HCT116 (cell line): ENCODE results near the gene IRF9. TPM values are rescaled to one million over a fixed set of nuclear protein-coding genes. Genes with fewer than 3 reads are reported as not detected.

ENCODE experiments used
- ATAC-seq: fragments of 200-7000 bp; cut with Tn5 transposase; 2 replicates; pipeline ENCODE4 v1.9.1; 2020; ENCODE audit warnings: mild to moderate bottlenecking, moderate library complexity
- BruUV-seq: library from RNA; stranded (reverse); fragments of 400-500 nt; replicated peaks from 2 replicates; lab custom pipeline; 2021; lab: Mats Ljungman, UMichigan
- CTCF ChIA-PET: fragments of 300-600 bp; sonication (Branson Sonifier 250); formaldehyde crosslinking; loops from one replicate; lab custom pipeline; 2021; ENCODE audit warnings: antibody characterized with exemption; lab: Charles Lee
- POLR2A ChIA-PET: fragments of 300-600, 350-600 bp; sonication (Branson Sonifier 250); formaldehyde crosslinking; loops from one replicate; lab custom pipeline; 2021; ENCODE audit warnings: antibody characterized with exemption; lab: Charles Lee
- RAD21 ChIA-PET, 2 experiments: fragments of 300-600 bp; sonication (Branson Sonifier 250); formaldehyde crosslinking; loops; one replicate each; lab custom pipeline; 2023; ENCODE audit warnings: low total read pairs in 2 of 2; ENCODE audit not compliant: uncharacterized antibody in 2 of 2, unreplicated experiment in 2 of 2, low non-redundant PET in 1 of 2; lab: Charles Lee
- DNase-seq: peaks from one replicate; pipeline ENCODE4 v3.0.0-alpha.2; 2010; ENCODE audit warnings: low read depth, low spot score
- H2AFZ ChIP-seq: fragments of 200-600 bp; shearing (Covaris generic), sonication (generic); 2 replicates; pipeline ENCODE4 v1.6.1; 2017; ENCODE audit warnings: low read depth, mixed run types, mixed read lengths, antibody characterized with exemption, low read length; ENCODE audit not compliant: poor library complexity, severe bottlenecking
- H3K27ac ChIP-seq: 2 replicates; pipeline ENCODE4 v1.5.1; 2012; ENCODE audit warnings: low read depth, low read length
- H3K27me3 ChIP-seq: fragments of 200-600 bp; sonication (generic); 2 replicates; pipeline ENCODE4 v1.6.1; 2016; ENCODE audit warnings: mixed run types, low read length, mixed read lengths; ENCODE audit not compliant: insufficient read depth
- H3K36me3 ChIP-seq, 2 experiments: fragments of 200-500 bp in 1 of 2; fragments of 200-600 bp in 1 of 2; sonication (Bioruptor generic) in 1 of 2; sonication (generic) in 1 of 2; 2 replicates each; pipeline versions ENCODE4 v1.5.1 to v1.6.1; 2014 to 2016; ENCODE audit warnings: low read length in 2 of 2, inconsistent platforms in 1 of 2, mixed read lengths in 1 of 2, mixed run types in 1 of 2; ENCODE audit not compliant: insufficient read depth in 2 of 2, control insufficient read depth in 1 of 2
- H3K4me1 ChIP-seq, 2 experiments: fragments of 200-600 bp in 1 of 2; sonication (generic) in 1 of 2; 2 replicates each; pipeline versions ENCODE4 v1.5.1 to v1.6.1; 2012 to 2017; ENCODE audit warnings: low read length in 2 of 2, inconsistent platforms in 1 of 2, mild to moderate bottlenecking in 1 of 2, mixed read lengths in 1 of 2, mixed run types in 1 of 2, moderate library complexity in 1 of 2; ENCODE audit not compliant: insufficient read depth in 2 of 2, control insufficient read depth in 1 of 2
- H3K4me2 ChIP-seq: fragments of 200-600 bp; sonication (generic); 2 replicates; pipeline ENCODE4 v1.6.1; 2017; ENCODE audit warnings: mixed run types, low read length, mixed read lengths
- H3K4me3 ChIP-seq, 2 experiments: fragments of 200-600 bp in 1 of 2; sonication (generic) in 1 of 2; replicated peaks in 1 of 2; 2 replicates each; pipeline ENCODE4 v1.5.1; 2011 to 2016; ENCODE audit warnings: low read length in 2 of 2, control low read depth in 1 of 2, low read depth in 1 of 2, mild to moderate bottlenecking in 1 of 2, mixed read lengths in 1 of 2, mixed run types in 1 of 2
- H3K79me2 ChIP-seq: fragments of 200-600 bp; sonication (generic); 2 replicates; pipeline ENCODE4 v1.6.1; 2017; ENCODE audit warnings: mild to moderate bottlenecking, mixed run types, low read length, moderate library complexity, mixed read lengths; ENCODE audit not compliant: insufficient read depth
- H3K9ac ChIP-seq: fragments of 200-600 bp; sonication (generic); 2 replicates; pipeline ENCODE4 v1.6.1; 2016; ENCODE audit warnings: low read length, mixed read lengths
- H3K9me2 ChIP-seq: fragments of 200-600 bp; sonication (generic), shearing (Covaris generic); 2 replicates; pipeline ENCODE4 v1.6.1; 2017; ENCODE audit warnings: mixed run types, mild to moderate bottlenecking, moderate library complexity; ENCODE audit not compliant: insufficient read depth
- H3K9me3 ChIP-seq, 2 experiments: fragments of 200-500 bp in 1 of 2; fragments of 200-600 bp in 1 of 2; sonication (Bioruptor generic) in 1 of 2; sonication (generic) in 1 of 2; 2 replicates each; pipeline ENCODE4 v1.6.1; 2014 to 2017; ENCODE audit warnings: low read length in 2 of 2, mixed read lengths in 2 of 2, inconsistent platforms in 1 of 2, low read depth in 1 of 2, mild to moderate bottlenecking in 1 of 2, mixed run types in 1 of 2, moderate library complexity in 1 of 2; ENCODE audit not compliant: control insufficient read depth in 1 of 2, insufficient read depth in 1 of 2
- H4K20me1 ChIP-seq: fragments of 200-600 bp; sonication (generic), shearing (Covaris generic); 2 replicates; pipeline ENCODE4 v1.6.1; 2017; ENCODE audit warnings: mixed run types, mild to moderate bottlenecking, moderate library complexity; ENCODE audit not compliant: insufficient read depth
- EZH2 ChIP-seq: fragments of 200-600 bp; sonication (generic); IDR thresholded peaks from 2 replicates; pipeline ENCODE4 v1.6.1; 2017; ENCODE audit warnings: antibody characterized with exemption, mixed run types
- JUND ChIP-seq: IDR thresholded peaks from 2 replicates; pipeline ENCODE4 v1.6.1; 2012
- RAD21 ChIP-seq: IDR thresholded peaks from 2 replicates; pipeline ENCODE4 v1.6.1; 2012; ENCODE audit warnings: low read depth, mild to moderate bottlenecking
- ZFX ChIP-seq: fragments of 450-650 bp; IDR thresholded peaks from 2 replicates; pipeline ENCODE4 v1.6.1; 2017
- intact Hi-C: fragments of 100-400 bp; cut with micrococcal nuclease; formaldehyde crosslinking; loops from 2 replicates; pipeline ENCODE4 v1.10.0; 2022
- total RNA-seq: library from RNA; stranded (reverse); gene quantifications from one replicate; pipeline ENCODE4 v1.2.1, GENCODE V29; 2021; ENCODE audit not compliant: unreplicated experiment
- TF ChIP-seq, protein P1 (sequence below): IDR thresholded peaks from 2 replicates; pipeline ENCODE4 v1.6.1; 2012; ENCODE audit warnings: low read depth

IRF9 gene
- total RNA-seq, 1 experiment from 2014 or later: 21.7 TPM

DNA sequence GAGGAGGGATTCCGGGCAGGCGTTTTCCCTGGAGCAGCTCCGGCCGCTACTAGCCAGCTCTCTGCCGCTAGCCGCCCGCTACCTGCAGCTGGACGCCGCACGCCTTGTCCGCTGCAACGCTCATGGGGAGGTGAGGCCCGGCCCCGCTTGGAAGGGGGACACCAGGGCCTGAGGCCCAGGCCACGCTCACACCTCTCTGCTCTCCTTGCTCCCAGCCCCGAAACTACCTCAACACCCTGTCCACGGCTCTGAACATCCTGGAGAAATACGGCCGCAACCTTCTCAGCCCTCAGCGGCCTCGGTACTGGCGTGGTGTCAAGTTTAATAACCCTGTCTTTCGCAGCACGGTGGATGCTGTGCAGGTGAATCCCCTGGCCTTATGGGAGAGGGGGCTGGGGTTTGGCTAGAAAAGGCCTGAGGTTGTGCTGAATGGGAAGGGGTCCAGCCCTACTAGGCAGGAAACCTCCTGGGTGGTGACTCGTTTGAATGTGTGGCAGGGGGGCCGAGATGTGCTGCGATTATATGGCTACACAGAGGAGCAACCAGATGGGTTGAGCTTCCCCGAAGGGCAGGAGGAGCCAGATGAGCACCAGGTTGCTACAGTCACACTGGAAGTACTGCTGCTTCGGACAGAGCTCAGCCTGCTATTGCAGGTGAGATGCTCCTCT is 13.2 kb upstream of the IRF9 start:
- ChIA-PET RAD21 (no interaction called here), POLR2A (interaction anchor here (2.0 kb wide), 1 partner anchor 13 kb away, joined by 18 read pairs; the partner anchor contains the start of gene IRF9), CTCF (interaction anchor here (2.1 to 3.9 kb wide), 2 partner anchors 13 to 90 kb away, joined by 7 to 19 read pairs; partner anchors contain the start of gene IRF9)
- Histone ChIP-seq H3K9ac (peak overlapping the region; percentile 86), H3K9me2 (no peaks in the 10 kb centered on the region), H2AFZ (no peak overlapping the region), H3K4me3 (peak overlapping the region; percentile 97 to 99), H3K79me2 (peaks cover 58% of the 10 kb centered on the region), H3K27ac (peak overlapping the region; percentile 95), H3K9me3 (no peaks in the 10 kb centered on the region), H3K4me2 (peak overlapping the region; percentile 92), H3K4me1 (peaks cover 13 to 17% of the 10 kb centered on the region in 2 experiments)
- DNase-seq: no peak
- intact Hi-C loops: no loop called here
- TSS peak; percentile 51 for BruUV-seq
- TF ChIP-seq JUND (no peak), ZFX (peak; percentile 66; the same call in 1 of the 2 replicates), EZH2 (no peak), RAD21 (no peak)
- TF ChIP-seq, protein P1, sequence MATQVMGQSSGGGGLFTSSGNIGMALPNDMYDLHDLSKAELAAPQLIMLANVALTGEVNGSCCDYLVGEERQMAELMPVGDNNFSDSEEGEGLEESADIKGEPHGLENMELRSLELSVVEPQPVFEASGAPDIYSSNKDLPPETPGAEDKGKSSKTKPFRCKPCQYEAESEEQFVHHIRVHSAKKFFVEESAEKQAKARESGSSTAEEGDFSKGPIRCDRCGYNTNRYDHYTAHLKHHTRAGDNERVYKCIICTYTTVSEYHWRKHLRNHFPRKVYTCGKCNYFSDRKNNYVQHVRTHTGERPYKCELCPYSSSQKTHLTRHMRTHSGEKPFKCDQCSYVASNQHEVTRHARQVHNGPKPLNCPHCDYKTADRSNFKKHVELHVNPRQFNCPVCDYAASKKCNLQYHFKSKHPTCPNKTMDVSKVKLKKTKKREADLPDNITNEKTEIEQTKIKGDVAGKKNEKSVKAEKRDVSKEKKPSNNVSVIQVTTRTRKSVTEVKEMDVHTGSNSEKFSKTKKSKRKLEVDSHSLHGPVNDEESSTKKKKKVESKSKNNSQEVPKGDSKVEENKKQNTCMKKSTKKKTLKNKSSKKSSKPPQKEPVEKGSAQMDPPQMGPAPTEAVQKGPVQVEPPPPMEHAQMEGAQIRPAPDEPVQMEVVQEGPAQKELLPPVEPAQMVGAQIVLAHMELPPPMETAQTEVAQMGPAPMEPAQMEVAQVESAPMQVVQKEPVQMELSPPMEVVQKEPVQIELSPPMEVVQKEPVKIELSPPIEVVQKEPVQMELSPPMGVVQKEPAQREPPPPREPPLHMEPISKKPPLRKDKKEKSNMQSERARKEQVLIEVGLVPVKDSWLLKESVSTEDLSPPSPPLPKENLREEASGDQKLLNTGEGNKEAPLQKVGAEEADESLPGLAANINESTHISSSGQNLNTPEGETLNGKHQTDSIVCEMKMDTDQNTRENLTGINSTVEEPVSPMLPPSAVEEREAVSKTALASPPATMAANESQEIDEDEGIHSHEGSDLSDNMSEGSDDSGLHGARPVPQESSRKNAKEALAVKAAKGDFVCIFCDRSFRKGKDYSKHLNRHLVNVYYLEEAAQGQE: no peak
- TF ChIP-seq, all 23 proteins: peak for 1
- Histone ChIP-seq H3K36me3 (peaks cover 35 to 40% of the 10 kb centered on the region in 2 experiments), H4K20me1 (no peaks in the 10 kb centered on the region), H3K27me3 (no peaks in the 10 kb centered on the region)
- ATAC-seq: no peak
